HEK293 (cell line): ENCODE measurements around the gene PRKD3.

ENCODE experiments used
- CTCF ChIA-PET: fragments of 350-600 bp; formaldehyde crosslinking; extraction: SDS; loops from one replicate; lab custom pipeline; 2021; ENCODE audit warnings: antibody characterized with exemption; lab: Yijun Ruan, JAX
- POLR2A ChIA-PET: fragments of 300-600 bp; formaldehyde crosslinking; extraction: SDS; loops from one replicate; lab custom pipeline; 2020; ENCODE audit warnings: antibody characterized with exemption, inconsistent platforms; lab: Yijun Ruan, JAX
- H3K27ac ChIP-seq: fragments of 200-500 bp; sonication (Bioruptor generic); 2 replicates; pipeline ENCODE4 v1.5.1; 2014; ENCODE audit warnings: low read depth, low read length, control low read depth, inconsistent platforms; ENCODE audit errors: extremely low read depth
- H3K36me3 ChIP-seq, 2 experiments: fragments of 200-500 bp in 1 of 2; sonication (Bioruptor generic) in 1 of 2; 1 replicate in 1 of 2; 2 replicates in 1 of 2; pipeline ENCODE4 v1.5.1; 2014 to 2017; ENCODE audit warnings: inconsistent platforms in 2 of 2, low read length in 2 of 2; ENCODE audit not compliant: control insufficient read depth in 2 of 2, insufficient read depth in 1 of 2
- H3K4me1 ChIP-seq: fragments of 200-500 bp; sonication (Bioruptor generic); 2 replicates; pipeline ENCODE4 v1.5.1; 2014; ENCODE audit warnings: mild to moderate bottlenecking, low read length, inconsistent platforms; ENCODE audit not compliant: control insufficient read depth, insufficient read depth
- H3K4me3 ChIP-seq: 2 replicates; pipeline ENCODE4 v1.5.1; 2011; ENCODE audit warnings: low read depth, mild to moderate bottlenecking, control low read depth, low read length, moderate library complexity
- H3K9me3 ChIP-seq: fragments of 200-500 bp; sonication (Bioruptor generic); 2 replicates; pipeline ENCODE4 v1.5.1; 2014; ENCODE audit warnings: low read depth, low read length, inconsistent platforms; ENCODE audit not compliant: control insufficient read depth, insufficient read depth
- BCL11B ChIP-seq: fragments of 450-650 bp; formaldehyde crosslinking; IDR thresholded peaks from 2 replicates; pipeline ENCODE4 v1.5.1; 2016; ENCODE audit warnings: low read depth, missing biosample characterization, missing genetic modification characterization
- FEZF1 ChIP-seq: fragments of 450-650 bp; formaldehyde crosslinking; IDR thresholded peaks from 2 replicates; pipeline ENCODE4 v1.5.1; 2016; ENCODE audit warnings: missing biosample characterization, missing genetic modification characterization
- GFI1B ChIP-seq: fragments of 450-650 bp; formaldehyde crosslinking; IDR thresholded peaks from 2 replicates; pipeline ENCODE4 v1.5.1; 2016; ENCODE audit warnings: missing biosample characterization, missing genetic modification characterization
- KLF8 ChIP-seq: fragments of 450-650 bp; formaldehyde crosslinking; IDR thresholded peaks from 2 replicates; pipeline ENCODE4 v1.5.1; 2016; ENCODE audit warnings: missing biosample characterization, missing genetic modification characterization
- RBAK ChIP-seq: fragments of 450-650 bp; formaldehyde crosslinking; IDR thresholded peaks from 2 replicates; pipeline ENCODE4 v1.5.1; 2016; ENCODE audit warnings: missing biosample characterization, missing genetic modification characterization
- SETDB1 ChIP-seq: IDR thresholded peaks from one replicate; pipeline ENCODE4 v1.6.1; 2017; ENCODE audit warnings: mild to moderate bottlenecking, low read length, moderate library complexity, mixed read lengths; ENCODE audit not compliant: insufficient read length
- SP7 ChIP-seq: fragments of 450-650 bp; formaldehyde crosslinking; IDR thresholded peaks from 2 replicates; pipeline ENCODE4 v1.5.1; 2016; ENCODE audit warnings: missing biosample characterization, missing genetic modification characterization
- TRIM28 ChIP-seq: IDR thresholded peaks from 2 replicates; pipeline ENCODE4 v1.6.1; 2011; ENCODE audit warnings: low read length, control low read depth, borderline replicate concordance
- ZFHX2 ChIP-seq: fragments of 450-650 bp; formaldehyde crosslinking; conservative IDR thresholded peaks from 2 replicates; pipeline ENCODE4 v1.5.1; 2016; ENCODE audit warnings: missing biosample characterization, missing genetic modification characterization
- ZNF140 ChIP-seq: fragments of 450-650 bp; formaldehyde crosslinking; IDR thresholded peaks from 2 replicates; pipeline ENCODE4 v1.5.1; 2016; ENCODE audit warnings: missing biosample characterization, missing genetic modification characterization
- ZNF19 ChIP-seq: fragments of 450-650 bp; formaldehyde crosslinking; IDR thresholded peaks from 2 replicates; pipeline ENCODE4; 2016; ENCODE audit warnings: missing biosample characterization, missing genetic modification characterization, low read depth
- ZNF211 ChIP-seq: fragments of 450-650 bp; formaldehyde crosslinking; IDR thresholded peaks from 2 replicates; pipeline ENCODE4 v1.5.1; 2016; ENCODE audit warnings: low read depth, missing biosample characterization, missing genetic modification characterization
- ZNF23 ChIP-seq: fragments of 450-650 bp; formaldehyde crosslinking; IDR thresholded peaks from 2 replicates; pipeline ENCODE4 v1.5.1; 2016; ENCODE audit warnings: missing biosample characterization, missing genetic modification characterization, borderline replicate concordance
- ZNF239 ChIP-seq: fragments of 450-650 bp; formaldehyde crosslinking; IDR thresholded peaks from 2 replicates; pipeline ENCODE4 v1.5.1; 2016; ENCODE audit warnings: missing biosample characterization, missing genetic modification characterization
- ZNF274 ChIP-seq, 2 experiments: fragments of 200-500 bp in 1 of 2; fragments of 450-650 bp in 1 of 2; sonication (Bioruptor generic) in 1 of 2; formaldehyde crosslinking in 1 of 2; IDR thresholded peaks; 2 replicates each; pipeline versions ENCODE4 v1.5.1 to v1.6.1; 2014 to 2016; ENCODE audit warnings: borderline replicate concordance in 1 of 2, inconsistent platforms in 1 of 2, low read length in 1 of 2, missing biosample characterization in 1 of 2, missing genetic modification characterization in 1 of 2
- ZNF423 ChIP-seq: fragments of 450-650 bp; formaldehyde crosslinking; IDR thresholded peaks from 2 replicates; pipeline ENCODE4 v1.5.1; 2016; ENCODE audit warnings: missing biosample characterization, missing genetic modification characterization
- ZNF621 ChIP-seq: fragments of 450-650 bp; formaldehyde crosslinking; IDR thresholded peaks from 2 replicates; pipeline ENCODE4 v1.5.1; 2017; ENCODE audit warnings: missing biosample characterization, missing genetic modification characterization
- ZNF629 ChIP-seq: fragments of 450-650 bp; formaldehyde crosslinking; IDR thresholded peaks from 2 replicates; pipeline ENCODE4 v1.5.1; 2017; ENCODE audit warnings: missing biosample characterization, missing genetic modification characterization
- ZNF654 ChIP-seq: fragments of 450-650 bp; formaldehyde crosslinking; IDR thresholded peaks from 2 replicates; pipeline ENCODE4 v1.5.1; 2016; ENCODE audit warnings: low read depth, missing biosample characterization, missing genetic modification characterization
- ZNF791 ChIP-seq: fragments of 450-650 bp; formaldehyde crosslinking; IDR thresholded peaks from 2 replicates; pipeline ENCODE4 v1.5.1; 2016; ENCODE audit warnings: missing biosample characterization, missing genetic modification characterization
- TF ChIP-seq, protein P1 (sequence below): fragments of 450-650 bp; formaldehyde crosslinking; IDR thresholded peaks from 2 replicates; pipeline ENCODE4 v1.5.1; 2017; ENCODE audit warnings: missing biosample characterization, missing genetic modification characterization
- TF ChIP-seq, protein P2 (sequence below): fragments of 450-650 bp; formaldehyde crosslinking; IDR thresholded peaks from 2 replicates; pipeline ENCODE4 v1.5.0; 2017; ENCODE audit warnings: missing biosample characterization, missing genetic modification characterization, borderline replicate concordance
- TF ChIP-seq, protein P3 (sequence below): fragments of 450-650 bp; formaldehyde crosslinking; IDR thresholded peaks from 2 replicates; pipeline ENCODE4 v1.5.1; 2017; ENCODE audit warnings: missing biosample characterization, missing genetic modification characterization
- TF ChIP-seq, protein P4 (sequence below): fragments of 450-650 bp; formaldehyde crosslinking; IDR thresholded peaks from 2 replicates; pipeline ENCODE4 v1.5.1; 2016; ENCODE audit warnings: missing biosample characterization, missing genetic modification characterization
- TF ChIP-seq, protein P5 (sequence below): fragments of 450-650 bp; formaldehyde crosslinking; IDR thresholded peaks from 2 replicates; pipeline ENCODE4 v1.5.1; 2016; ENCODE audit warnings: missing biosample characterization, missing genetic modification characterization
- TF ChIP-seq, protein P6 (sequence below): fragments of 450-650 bp; formaldehyde crosslinking; IDR thresholded peaks from 2 replicates; pipeline ENCODE4 v1.5.1; 2016; ENCODE audit warnings: missing biosample characterization, missing genetic modification characterization, borderline replicate concordance

PRKD3 gene

DNA sequence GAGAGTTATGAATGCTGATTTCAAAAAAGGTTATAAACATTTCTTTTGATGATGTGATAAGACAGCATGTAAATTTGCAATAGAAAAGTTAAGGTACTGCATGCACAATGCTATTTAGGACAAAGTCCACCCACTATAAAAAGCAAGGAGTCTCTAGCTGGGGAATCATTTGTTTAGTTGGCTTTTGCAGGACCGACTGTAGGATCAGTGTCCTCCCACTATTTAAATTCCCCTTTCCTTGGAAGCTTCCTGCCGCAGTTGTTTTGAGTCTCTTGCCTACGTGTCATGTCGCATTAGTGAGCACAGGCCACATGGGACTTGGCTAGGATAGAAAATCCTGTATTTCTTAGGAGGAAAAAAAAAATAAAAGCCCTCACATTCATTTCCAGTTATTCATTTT is 32.9 kb upstream of the PRKD3 start:
- ChIA-PET CTCF (interaction anchor here (0.8 kb wide), 1 partner anchor 12 kb away, joined by 6 read pairs; no protein-coding TSS in a partner anchor), POLR2A (no interaction called here)
- Histone ChIP-seq H3K36me3 (peaks cover 0 to 9% of the 10 kb centered on the region in 2 experiments; a peak in 1 of 3 replicates), H3K9me3 (no peaks in the 10 kb centered on the region), H3K4me1 (no peaks in the 10 kb centered on the region), H3K27ac (no peak overlapping the region), H3K4me3 (no peak overlapping the region)
- no peak for TF ChIP-seq RBAK
- TF ChIP-seq ZNF791 (tag by site-specific recombination), result no peak
- TF ChIP-seq ZNF621 (tag by site-specific recombination), result no peak
- TF ChIP-seq KLF8 (tag by site-specific recombination), result no peak
- TF ChIP-seq ZNF629 (tag by site-specific recombination), result no peak
- no peak for TF ChIP-seq ZFHX2 (tag by site-specific recombination)
- no peak for TF ChIP-seq BCL11B (tag by site-specific recombination)
- TF ChIP-seq, protein P1, sequence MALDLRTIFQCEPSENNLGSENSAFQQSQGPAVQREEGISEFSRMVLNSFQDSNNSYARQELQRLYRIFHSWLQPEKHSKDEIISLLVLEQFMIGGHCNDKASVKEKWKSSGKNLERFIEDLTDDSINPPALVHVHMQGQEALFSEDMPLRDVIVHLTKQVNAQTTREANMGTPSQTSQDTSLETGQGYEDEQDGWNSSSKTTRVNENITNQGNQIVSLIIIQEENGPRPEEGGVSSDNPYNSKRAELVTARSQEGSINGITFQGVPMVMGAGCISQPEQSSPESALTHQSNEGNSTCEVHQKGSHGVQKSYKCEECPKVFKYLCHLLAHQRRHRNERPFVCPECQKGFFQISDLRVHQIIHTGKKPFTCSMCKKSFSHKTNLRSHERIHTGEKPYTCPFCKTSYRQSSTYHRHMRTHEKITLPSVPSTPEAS (tag by site-specific recombination), result no peak
- no peak for TF ChIP-seq GFI1B (tag by site-specific recombination)
- TF ChIP-seq ZNF140 (tag by site-specific recombination), result no peak
- no peak for TF ChIP-seq SP7
- TF ChIP-seq ZNF23 (tag by site-specific recombination), result no peak

DNA sequence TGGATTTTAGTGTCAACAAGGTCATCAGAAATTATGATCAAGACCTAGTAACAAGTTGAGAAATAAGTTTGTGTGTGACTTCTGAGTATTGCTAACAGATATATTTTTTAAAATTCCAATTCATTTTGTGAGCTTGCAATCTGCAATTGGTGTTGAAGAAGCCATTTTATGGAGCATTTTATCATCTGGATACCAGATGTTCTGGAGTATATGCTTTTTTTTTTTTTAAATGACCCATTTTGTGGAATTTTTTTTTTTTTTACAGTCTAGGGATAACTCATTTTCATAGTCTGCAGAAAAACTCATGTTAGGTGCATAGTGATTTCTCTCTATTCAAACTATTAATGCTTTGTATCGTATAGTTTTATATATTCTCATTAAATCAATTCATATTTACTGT is 32.4 kb upstream of the PRKD3 start:
- ChIA-PET POLR2A (no interaction called here), CTCF (interaction anchor here (0.8 kb wide), 1 partner anchor 12 kb away, joined by 6 read pairs; no protein-coding TSS in a partner anchor)
- Histone ChIP-seq H3K4me3 (no peak overlapping the region), H3K4me1 (no peaks in the 10 kb centered on the region), H3K9me3 (no peaks in the 10 kb centered on the region), H3K27ac (no peak overlapping the region), H3K36me3 (peaks cover 0 to 9% of the 10 kb centered on the region in 2 experiments; a peak in 1 of 3 replicates)
- TF ChIP-seq ZNF19 (tag by site-specific recombination) (no peak), TRIM28 (no peak), FEZF1 (tag by site-specific recombination) (no peak), ZNF274 (IDR thresholded peaks at IDR 0.05; ENCODE audit: low read length) (no peak), ZNF274 (tag by site-specific recombination; IDR thresholded peaks at IDR 0.05; ENCODE audit: borderline replicate concordance) (no peak), ZNF211 (no peak), SETDB1 (no peak), SP7 (no peak), ZNF654 (tag by site-specific recombination) (no peak), ZNF621 (tag by site-specific recombination) (no peak), ZNF239 (no peak), ZNF423 (no peak)
- TF ChIP-seq, protein P2, sequence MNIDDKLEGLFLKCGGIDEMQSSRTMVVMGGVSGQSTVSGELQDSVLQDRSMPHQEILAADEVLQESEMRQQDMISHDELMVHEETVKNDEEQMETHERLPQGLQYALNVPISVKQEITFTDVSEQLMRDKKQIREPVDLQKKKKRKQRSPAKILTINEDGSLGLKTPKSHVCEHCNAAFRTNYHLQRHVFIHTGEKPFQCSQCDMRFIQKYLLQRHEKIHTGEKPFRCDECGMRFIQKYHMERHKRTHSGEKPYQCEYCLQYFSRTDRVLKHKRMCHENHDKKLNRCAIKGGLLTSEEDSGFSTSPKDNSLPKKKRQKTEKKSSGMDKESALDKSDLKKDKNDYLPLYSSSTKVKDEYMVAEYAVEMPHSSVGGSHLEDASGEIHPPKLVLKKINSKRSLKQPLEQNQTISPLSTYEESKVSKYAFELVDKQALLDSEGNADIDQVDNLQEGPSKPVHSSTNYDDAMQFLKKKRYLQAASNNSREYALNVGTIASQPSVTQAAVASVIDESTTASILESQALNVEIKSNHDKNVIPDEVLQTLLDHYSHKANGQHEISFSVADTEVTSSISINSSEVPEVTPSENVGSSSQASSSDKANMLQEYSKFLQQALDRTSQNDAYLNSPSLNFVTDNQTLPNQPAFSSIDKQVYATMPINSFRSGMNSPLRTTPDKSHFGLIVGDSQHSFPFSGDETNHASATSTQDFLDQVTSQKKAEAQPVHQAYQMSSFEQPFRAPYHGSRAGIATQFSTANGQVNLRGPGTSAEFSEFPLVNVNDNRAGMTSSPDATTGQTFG (tag by site-specific recombination), result no peak
- TF ChIP-seq, protein P3, sequence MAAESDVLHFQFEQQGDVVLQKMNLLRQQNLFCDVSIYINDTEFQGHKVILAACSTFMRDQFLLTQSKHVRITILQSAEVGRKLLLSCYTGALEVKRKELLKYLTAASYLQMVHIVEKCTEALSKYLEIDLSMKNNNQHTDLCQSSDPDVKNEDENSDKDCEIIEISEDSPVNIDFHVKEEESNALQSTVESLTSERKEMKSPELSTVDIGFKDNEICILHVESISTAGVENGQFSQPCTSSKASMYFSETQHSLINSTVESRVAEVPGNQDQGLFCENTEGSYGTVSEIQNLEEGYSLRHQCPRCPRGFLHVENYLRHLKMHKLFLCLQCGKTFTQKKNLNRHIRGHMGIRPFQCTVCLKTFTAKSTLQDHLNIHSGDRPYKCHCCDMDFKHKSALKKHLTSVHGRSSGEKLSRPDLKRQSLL (tag by site-specific recombination), result no peak
- TF ChIP-seq, protein P4, sequence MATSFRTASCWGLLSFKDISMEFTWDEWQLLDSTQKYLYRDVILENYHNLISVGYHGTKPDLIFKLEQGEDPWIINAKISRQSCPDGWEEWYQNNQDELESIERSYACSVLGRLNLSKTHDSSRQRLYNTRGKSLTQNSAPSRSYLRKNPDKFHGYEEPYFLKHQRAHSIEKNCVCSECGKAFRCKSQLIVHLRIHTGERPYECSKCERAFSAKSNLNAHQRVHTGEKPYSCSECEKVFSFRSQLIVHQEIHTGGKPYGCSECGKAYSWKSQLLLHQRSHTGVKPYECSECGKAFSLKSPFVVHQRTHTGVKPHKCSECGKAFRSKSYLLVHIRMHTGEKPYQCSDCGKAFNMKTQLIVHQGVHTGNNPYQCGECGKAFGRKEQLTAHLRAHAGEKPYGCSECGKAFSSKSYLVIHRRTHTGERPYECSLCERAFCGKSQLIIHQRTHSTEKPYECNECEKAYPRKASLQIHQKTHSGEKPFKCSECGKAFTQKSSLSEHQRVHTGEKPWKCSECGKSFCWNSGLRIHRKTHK (tag by site-specific recombination), result no peak
- TF ChIP-seq, protein P5, sequence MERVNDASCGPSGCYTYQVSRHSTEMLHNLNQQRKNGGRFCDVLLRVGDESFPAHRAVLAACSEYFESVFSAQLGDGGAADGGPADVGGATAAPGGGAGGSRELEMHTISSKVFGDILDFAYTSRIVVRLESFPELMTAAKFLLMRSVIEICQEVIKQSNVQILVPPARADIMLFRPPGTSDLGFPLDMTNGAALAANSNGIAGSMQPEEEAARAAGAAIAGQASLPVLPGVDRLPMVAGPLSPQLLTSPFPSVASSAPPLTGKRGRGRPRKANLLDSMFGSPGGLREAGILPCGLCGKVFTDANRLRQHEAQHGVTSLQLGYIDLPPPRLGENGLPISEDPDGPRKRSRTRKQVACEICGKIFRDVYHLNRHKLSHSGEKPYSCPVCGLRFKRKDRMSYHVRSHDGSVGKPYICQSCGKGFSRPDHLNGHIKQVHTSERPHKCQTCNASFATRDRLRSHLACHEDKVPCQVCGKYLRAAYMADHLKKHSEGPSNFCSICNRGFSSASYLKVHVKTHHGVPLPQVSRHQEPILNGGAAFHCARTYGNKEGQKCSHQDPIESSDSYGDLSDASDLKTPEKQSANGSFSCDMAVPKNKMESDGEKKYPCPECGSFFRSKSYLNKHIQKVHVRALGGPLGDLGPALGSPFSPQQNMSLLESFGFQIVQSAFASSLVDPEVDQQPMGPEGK, result no peak
- TF ChIP-seq, protein P6, sequence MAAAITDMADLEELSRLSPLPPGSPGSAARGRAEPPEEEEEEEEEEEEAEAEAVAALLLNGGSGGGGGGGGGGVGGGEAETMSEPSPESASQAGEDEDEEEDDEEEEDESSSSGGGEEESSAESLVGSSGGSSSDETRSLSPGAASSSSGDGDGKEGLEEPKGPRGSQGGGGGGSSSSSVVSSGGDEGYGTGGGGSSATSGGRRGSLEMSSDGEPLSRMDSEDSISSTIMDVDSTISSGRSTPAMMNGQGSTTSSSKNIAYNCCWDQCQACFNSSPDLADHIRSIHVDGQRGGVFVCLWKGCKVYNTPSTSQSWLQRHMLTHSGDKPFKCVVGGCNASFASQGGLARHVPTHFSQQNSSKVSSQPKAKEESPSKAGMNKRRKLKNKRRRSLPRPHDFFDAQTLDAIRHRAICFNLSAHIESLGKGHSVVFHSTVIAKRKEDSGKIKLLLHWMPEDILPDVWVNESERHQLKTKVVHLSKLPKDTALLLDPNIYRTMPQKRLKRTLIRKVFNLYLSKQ (tag by site-specific recombination), result no peak
